Measurements from ENCODE around the gene TMEM266. TPM values are rescaled to one million over a fixed set of nuclear protein-coding genes. Genes with fewer than 3 reads are reported as not detected.
A peak's percentile ranks its signal among the peaks of the same experiment; 100 is the strongest.

The TMEM266 gene
- total and polyA plus RNA-seq, 8 donors = 0.35 to 2.8 (median 1.3) TPM; not detected in 4

GRCh38 chr15:76163457-76164295, 103.9 kb downstream of the TMEM266 start:
- Histone ChIP-seq H3K27ac (peak overlapping the region in 4 of 5 donors; percentile 31 to 74 (median 62)), H3K4me1 (peaks cover 0 to 14% (median 3%) of the 10 kb centered on the region in 4 donors), H3K36me3 (no peaks in the 10 kb centered on the region), H3K27me3 (no peaks in the 10 kb centered on the region), H3K9me3 (no peaks in the 10 kb centered on the region), H3K4me3 (no peak overlapping the region)
- intact Hi-C loops (cut with DNase I; ENCODE audit: low total_unique reads) = no loop called here
- TF ChIP-seq POLR2AphosphoS5 (IDR thresholded peaks at IDR 0.05) (peak in 2 of 3 donors; percentile 38 to 44), CTCF (IDR thresholded peaks at IDR 0.05) (no peak), EP300 (IDR thresholded peaks at IDR 0.05) (no peak), POLR2A (IDR thresholded peaks at IDR 0.05) (no peak)
- DNase-seq = peak; percentile 38 to 79
- 50 to 62% (median 58%) methylated on average over 18 to 21 of the region's 21 CpGs for WGBS, 5 donors

- 81 to 95% (median 93%) methylated on average over 6 to 8 of the region's 8 CpGs for WGBS, 5 donors
- H3K27ac ChIP-seq = no peak overlapping the region
- H3K36me3 ChIP-seq = no peaks in the 10 kb centered on the region
- H3K4me1 ChIP-seq = peaks cover 0 to 14% (median 3%) of the 10 kb centered on the region in 4 donors
- no peaks in the 10 kb centered on the region for H3K27me3 ChIP-seq
- no peak for DNase-seq
- intact Hi-C loops (cut with DNase I; ENCODE audit: low total_unique reads) = no loop called here
- TF ChIP-seq POLR2AphosphoS5 (IDR thresholded peaks at IDR 0.05) (no peak), EP300 (IDR thresholded peaks at IDR 0.05) (no peak), POLR2A (IDR thresholded peaks at IDR 0.05) (no peak), CTCF (IDR thresholded peaks at IDR 0.05) (no peak)
- no peak overlapping the region for H3K4me3 ChIP-seq
- no peaks in the 10 kb centered on the region for H3K9me3 ChIP-seq
These were observed 104.8 kb downstream of the TMEM266 start for GRCh38 chr15:76164602-76165001.

GRCh38 chr15:76165951-76166350, 106.2 kb downstream of the TMEM266 start:
- 89 to 96% (median 94%) methylated on average over 15 of the region's 15 CpGs for WGBS, 5 donors
- H3K36me3 ChIP-seq = no peaks in the 10 kb centered on the region
- intact Hi-C loops (cut with DNase I; ENCODE audit: low total_unique reads) = no loop called here
- peaks cover 0 to 14% (median 3%) of the 10 kb centered on the region in 4 donors for H3K4me1 ChIP-seq
- no peaks in the 10 kb centered on the region for H3K9me3 ChIP-seq
- no peak overlapping the region for H3K4me3 ChIP-seq
- TF ChIP-seq POLR2AphosphoS5 (IDR thresholded peaks at IDR 0.05) (no peak), EP300 (IDR thresholded peaks at IDR 0.05) (no peak), POLR2A (IDR thresholded peaks at IDR 0.05) (no peak)
- H3K27ac ChIP-seq = no peak overlapping the region
- no peak for DNase-seq
- H3K27me3 ChIP-seq = no peaks in the 10 kb centered on the region

GRCh38 chr15:76168237-76168984, 108.6 kb downstream of the TMEM266 start:
- no peaks in the 10 kb centered on the region for H3K9me3 ChIP-seq
- H3K4me1 ChIP-seq = peaks cover 0 to 7% (median 3%) of the 10 kb centered on the region in 4 donors
- WGBS, 5 donors = 84 to 89% (median 88%) methylated on average over 14 of the region's 14 CpGs
- no peaks in the 10 kb centered on the region for H3K27me3 ChIP-seq
- intact Hi-C loops (cut with DNase I; ENCODE audit: low total_unique reads) = no loop called here
- H3K27ac ChIP-seq = no peak overlapping the region
- H3K36me3 ChIP-seq = no peaks in the 10 kb centered on the region
- H3K4me3 ChIP-seq = no peak overlapping the region
- no peak for DNase-seq
- TF ChIP-seq POLR2AphosphoS5 (IDR thresholded peaks at IDR 0.05) (no peak), POLR2A (IDR thresholded peaks at IDR 0.05) (no peak), CTCF (IDR thresholded peaks at IDR 0.05) (no peak), EP300 (IDR thresholded peaks at IDR 0.05) (no peak)

All from stomach (tissue), 9 donors.